ENCODE data around the gene CNGB1.

CNGB1 gene

GRCh38 chr16:57924514-57924913 is 46.4 kb downstream of the CNGB1 start:
- no peak for TF ChIP-seq CTCF (IDR thresholded peaks at IDR 0.05; ENCODE audit: low read depth, low read length)
- no peaks in the 10 kb centered on the region for H3K9me3 ChIP-seq (ENCODE audit: severe bottlenecking)
- no peak for DNase-seq
- no peaks in the 10 kb centered on the region for H3K27me3 ChIP-seq (ENCODE audit: insufficient read depth, low read depth, severe bottlenecking)
- no peak overlapping the region for H3K4me3 ChIP-seq (ENCODE audit: low read depth, low read length)
- no peak overlapping the region for H3K27ac ChIP-seq
- no peaks in the 10 kb centered on the region for H3K36me3 ChIP-seq

- TF ChIP-seq CTCF (IDR thresholded peaks at IDR 0.05; ENCODE audit: low read depth, low read length): no peak
- no peak for DNase-seq
Observed at GRCh38 chr16:57923841-57924240, 47.1 kb downstream of the CNGB1 start.

GRCh38 chr16:57923418-57923817 is 47.5 kb downstream of the CNGB1 start:
- Histone ChIP-seq H3K27ac (no peak overlapping the region), H3K4me3 (ENCODE audit: low read depth, low read length) (no peak overlapping the region), H3K9me3 (ENCODE audit: severe bottlenecking) (no peaks in the 10 kb centered on the region), H3K27me3 (ENCODE audit: insufficient read depth, low read depth, severe bottlenecking) (no peaks in the 10 kb centered on the region), H3K36me3 (no peaks in the 10 kb centered on the region)
- DNase-seq: no peak
- TF ChIP-seq CTCF (IDR thresholded peaks at IDR 0.05; ENCODE audit: low read depth, low read length): no peak

More at GRCh38 chr16:57923841-57924240, 47.1 kb downstream of the CNGB1 start:
- H3K36me3 ChIP-seq: no peaks in the 10 kb centered on the region
- H3K9me3 ChIP-seq (ENCODE audit: severe bottlenecking): no peaks in the 10 kb centered on the region
- no peak overlapping the region for H3K27ac ChIP-seq
- H3K27me3 ChIP-seq (ENCODE audit: insufficient read depth, low read depth, severe bottlenecking): no peaks in the 10 kb centered on the region
- no peak overlapping the region for H3K4me3 ChIP-seq (ENCODE audit: low read depth, low read length)

GRCh38 chr16:57920880-57921229 is 50.1 kb downstream of the CNGB1 start:
- Histone ChIP-seq H3K4me3 (ENCODE audit: low read depth, low read length) (no peak overlapping the region), H3K27me3 (ENCODE audit: insufficient read depth, low read depth, severe bottlenecking) (no peaks in the 10 kb centered on the region), H3K9me3 (ENCODE audit: severe bottlenecking) (no peaks in the 10 kb centered on the region), H3K27ac (no peak overlapping the region), H3K36me3 (no peaks in the 10 kb centered on the region)
- TF ChIP-seq CTCF (IDR thresholded peaks at IDR 0.05; ENCODE audit: low read depth, low read length): no peak
- no peak for DNase-seq

DNA sequence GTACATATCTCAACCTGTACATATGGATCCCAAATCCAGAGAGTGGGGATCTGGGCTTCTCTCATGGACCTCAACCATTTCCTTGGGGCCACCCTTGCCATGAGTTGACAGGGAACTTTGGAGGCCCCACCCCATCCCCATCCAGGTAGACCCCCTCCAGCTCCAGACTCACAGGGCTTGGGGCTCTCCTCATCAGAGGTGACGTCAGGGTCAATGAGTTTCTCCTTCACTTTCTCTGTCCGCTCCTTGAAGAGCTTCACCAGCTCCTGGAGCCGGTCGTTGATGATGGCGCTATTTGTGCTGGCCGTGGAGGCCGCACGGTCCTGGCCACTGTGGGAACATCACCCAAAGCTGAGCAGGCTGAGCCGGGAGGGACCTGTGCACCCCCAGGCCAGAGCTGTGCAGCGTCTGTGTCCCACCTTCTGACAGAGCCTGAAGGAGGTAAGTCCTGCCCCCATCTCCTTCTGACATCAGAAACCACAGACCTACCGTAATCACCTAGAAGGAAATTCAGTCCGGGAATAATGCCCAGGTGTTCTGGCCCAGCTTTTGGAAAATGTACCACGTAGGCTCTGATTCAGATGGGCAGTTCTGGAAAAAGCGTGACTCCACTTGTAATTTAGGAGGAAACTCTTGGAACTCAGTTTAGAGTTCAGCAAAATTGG is 50.6 kb downstream of the CNGB1 start:
- Histone ChIP-seq H3K27ac (no peak overlapping the region), H3K4me3 (ENCODE audit: low read depth, low read length) (no peak overlapping the region), H3K27me3 (ENCODE audit: insufficient read depth, low read depth, severe bottlenecking) (no peaks in the 10 kb centered on the region), H3K36me3 (no peaks in the 10 kb centered on the region), H3K9me3 (ENCODE audit: severe bottlenecking) (no peaks in the 10 kb centered on the region)
- DNase-seq: no peak
- TF ChIP-seq CTCF (IDR thresholded peaks at IDR 0.05; ENCODE audit: low read depth, low read length): no peak

GRCh38 chr16:57918994-57919393 is 51.9 kb downstream of the CNGB1 start:
- DNase-seq: no peak
- Histone ChIP-seq H3K36me3 (no peaks in the 10 kb centered on the region), H3K4me3 (ENCODE audit: low read depth, low read length) (no peak overlapping the region), H3K9me3 (ENCODE audit: severe bottlenecking) (no peaks in the 10 kb centered on the region), H3K27ac (no peak overlapping the region), H3K27me3 (ENCODE audit: insufficient read depth, low read depth, severe bottlenecking) (no peaks in the 10 kb centered on the region)
- TF ChIP-seq CTCF (IDR thresholded peaks at IDR 0.05; ENCODE audit: low read depth, low read length): no peak
